ENCODE results near the gene JAZF1.
"Not testable (repeated sequence)": the region's sequence is repeated elsewhere in the genome, so short reads cannot be mapped to it uniquely, and the experiment has no call there.

The JAZF1 gene

DNA sequence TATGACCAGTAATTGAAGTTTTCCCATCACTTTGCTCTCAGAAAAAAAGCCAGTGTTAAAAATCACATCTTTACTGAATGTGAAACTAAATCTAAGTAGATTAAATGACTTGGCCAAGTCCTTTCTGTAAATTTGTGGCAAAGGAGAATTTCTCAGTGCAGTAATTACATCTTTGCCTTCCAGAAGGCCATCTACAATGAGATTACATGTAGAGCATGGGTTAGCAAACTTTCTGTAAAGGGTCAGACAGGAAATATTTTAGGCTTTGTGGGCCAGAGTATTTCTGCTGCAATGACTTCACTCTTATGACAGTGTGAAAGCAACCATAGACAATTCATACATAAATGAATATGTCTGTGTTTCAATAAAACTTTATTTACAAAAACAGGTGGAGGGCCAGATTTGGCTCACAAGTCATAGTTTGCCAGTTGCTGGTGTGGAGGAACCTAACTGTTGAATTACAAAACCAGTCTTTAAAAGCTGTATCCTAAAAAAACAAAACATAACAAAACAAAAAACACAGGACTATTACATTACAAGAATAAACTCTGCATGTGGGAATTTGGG, 249.6 kb downstream of the JAZF1 start:
- TF ChIP-seq, protein P1, sequence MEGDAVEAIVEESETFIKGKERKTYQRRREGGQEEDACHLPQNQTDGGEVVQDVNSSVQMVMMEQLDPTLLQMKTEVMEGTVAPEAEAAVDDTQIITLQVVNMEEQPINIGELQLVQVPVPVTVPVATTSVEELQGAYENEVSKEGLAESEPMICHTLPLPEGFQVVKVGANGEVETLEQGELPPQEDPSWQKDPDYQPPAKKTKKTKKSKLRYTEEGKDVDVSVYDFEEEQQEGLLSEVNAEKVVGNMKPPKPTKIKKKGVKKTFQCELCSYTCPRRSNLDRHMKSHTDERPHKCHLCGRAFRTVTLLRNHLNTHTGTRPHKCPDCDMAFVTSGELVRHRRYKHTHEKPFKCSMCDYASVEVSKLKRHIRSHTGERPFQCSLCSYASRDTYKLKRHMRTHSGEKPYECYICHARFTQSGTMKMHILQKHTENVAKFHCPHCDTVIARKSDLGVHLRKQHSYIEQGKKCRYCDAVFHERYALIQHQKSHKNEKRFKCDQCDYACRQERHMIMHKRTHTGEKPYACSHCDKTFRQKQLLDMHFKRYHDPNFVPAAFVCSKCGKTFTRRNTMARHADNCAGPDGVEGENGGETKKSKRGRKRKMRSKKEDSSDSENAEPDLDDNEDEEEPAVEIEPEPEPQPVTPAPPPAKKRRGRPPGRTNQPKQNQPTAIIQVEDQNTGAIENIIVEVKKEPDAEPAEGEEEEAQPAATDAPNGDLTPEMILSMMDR (IDR thresholded peaks at IDR 0.05; ENCODE audit: low read length, missing control alignments) = no peak
- no peak for DNase-seq (ENCODE audit: low read depth)
- no peak overlapping the region for H3K4me3 ChIP-seq (replicated peaks; ENCODE audit: low read depth, low read length)

DNA sequence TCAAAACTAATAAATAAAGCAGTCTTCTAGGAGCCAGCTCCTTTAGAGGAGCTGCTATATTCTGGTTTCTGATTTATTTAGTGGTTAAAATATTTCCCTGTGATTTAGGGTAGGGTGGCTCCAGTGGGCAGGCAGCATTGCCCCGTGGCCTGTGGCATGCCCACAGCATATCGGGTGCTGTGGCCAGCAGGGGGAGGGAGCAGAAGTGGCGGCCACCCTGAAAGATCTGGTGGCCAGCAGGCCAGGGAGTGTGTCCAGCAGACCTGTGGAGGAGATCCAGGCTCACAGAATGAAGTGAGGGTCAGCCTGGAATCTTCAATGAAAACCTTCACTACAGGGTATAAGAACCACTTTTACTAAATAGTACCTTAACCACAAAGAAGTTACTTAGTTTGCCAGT, 251.5 kb downstream of the JAZF1 start:
- TF ChIP-seq, protein P1 (IDR thresholded peaks at IDR 0.05; ENCODE audit: low read length, missing control alignments) = no peak
- H3K4me3 ChIP-seq (replicated peaks; ENCODE audit: low read depth, low read length) = no peak overlapping the region
- no peak for DNase-seq (ENCODE audit: low read depth)

DNA sequence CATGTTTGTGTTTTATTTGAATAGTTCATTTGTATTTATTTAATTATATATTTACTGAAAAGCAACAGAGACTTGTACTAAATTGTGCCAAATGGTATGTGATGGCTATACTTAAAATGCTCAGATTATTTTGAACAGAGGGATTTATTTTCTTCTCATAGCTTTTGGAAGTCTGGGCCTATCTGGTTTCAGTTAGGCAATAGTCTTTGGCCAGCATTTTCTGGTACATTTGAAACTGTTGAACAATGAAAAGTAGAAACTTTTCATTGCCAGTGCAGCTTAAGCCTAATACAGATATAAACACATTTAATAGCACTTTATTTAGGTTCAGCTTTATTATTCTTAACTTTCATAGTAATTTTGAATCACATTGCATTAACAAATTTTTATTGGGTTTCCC, 252.6 kb downstream of the JAZF1 start:
- DNase-seq (ENCODE audit: low read depth) = no peak
- H3K4me3 ChIP-seq (replicated peaks; ENCODE audit: low read depth, low read length) = no peak overlapping the region
- TF ChIP-seq, protein P1 (IDR thresholded peaks at IDR 0.05; ENCODE audit: low read length, missing control alignments) = no peak

DNA sequence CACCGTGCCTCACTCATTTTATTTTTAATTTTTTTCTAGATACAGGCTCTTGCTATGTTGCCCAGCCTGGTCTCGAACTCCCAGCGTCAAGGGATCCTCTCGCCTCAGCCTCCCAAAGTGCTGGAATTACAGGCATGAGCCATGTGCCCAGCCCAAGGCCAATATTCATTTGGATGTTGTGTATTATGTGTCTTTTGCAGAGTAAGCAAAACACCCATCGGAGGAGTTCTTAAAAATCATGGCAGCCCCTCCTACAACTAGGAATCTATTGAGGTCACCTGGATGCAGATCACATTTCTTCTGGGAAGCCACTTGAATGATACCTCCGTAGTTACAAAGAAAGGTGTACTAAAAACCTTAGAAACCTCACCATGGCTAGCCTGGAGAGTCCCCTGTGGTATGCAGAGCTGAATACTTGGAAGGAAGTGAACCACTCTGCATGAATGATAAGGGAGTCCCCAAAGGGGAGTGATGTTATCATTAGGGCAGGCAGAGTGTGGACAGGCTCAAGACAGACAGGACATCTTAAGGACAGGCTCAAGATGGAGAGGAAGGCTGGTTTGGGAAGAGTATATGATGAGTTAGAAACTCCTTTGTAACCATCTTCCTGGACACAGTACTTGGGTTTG, 254.9 kb downstream of the JAZF1 start:
- H3K4me3 ChIP-seq (replicated peaks; ENCODE audit: low read depth, low read length) = no peak overlapping the region
- TF ChIP-seq, protein P1 (IDR thresholded peaks at IDR 0.05; ENCODE audit: low read length, missing control alignments) = no peak
- DNase-seq (ENCODE audit: low read depth) = no peak

DNA sequence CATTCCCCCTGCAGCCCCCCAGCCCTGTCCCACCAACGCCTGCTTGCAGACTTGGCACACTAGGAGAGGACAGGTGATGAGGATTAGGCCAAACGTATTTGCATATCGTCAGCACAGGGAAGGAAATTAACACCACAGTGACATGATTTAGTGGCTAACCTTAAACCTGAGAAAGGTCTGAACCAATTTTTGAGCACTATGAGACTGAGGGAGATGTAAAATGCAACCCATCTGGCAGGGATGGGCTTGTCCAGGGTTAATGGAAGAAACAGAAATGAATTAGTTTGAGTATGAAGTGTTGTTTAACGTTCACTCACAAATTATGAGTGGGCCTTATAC, 257.0 kb downstream of the JAZF1 start:
- H3K4me3 ChIP-seq (replicated peaks; ENCODE audit: low read depth, low read length) = no peak overlapping the region
- no peak for DNase-seq (ENCODE audit: low read depth)
- TF ChIP-seq, protein P1 (IDR thresholded peaks at IDR 0.05; ENCODE audit: low read length, missing control alignments) = no peak

DNA sequence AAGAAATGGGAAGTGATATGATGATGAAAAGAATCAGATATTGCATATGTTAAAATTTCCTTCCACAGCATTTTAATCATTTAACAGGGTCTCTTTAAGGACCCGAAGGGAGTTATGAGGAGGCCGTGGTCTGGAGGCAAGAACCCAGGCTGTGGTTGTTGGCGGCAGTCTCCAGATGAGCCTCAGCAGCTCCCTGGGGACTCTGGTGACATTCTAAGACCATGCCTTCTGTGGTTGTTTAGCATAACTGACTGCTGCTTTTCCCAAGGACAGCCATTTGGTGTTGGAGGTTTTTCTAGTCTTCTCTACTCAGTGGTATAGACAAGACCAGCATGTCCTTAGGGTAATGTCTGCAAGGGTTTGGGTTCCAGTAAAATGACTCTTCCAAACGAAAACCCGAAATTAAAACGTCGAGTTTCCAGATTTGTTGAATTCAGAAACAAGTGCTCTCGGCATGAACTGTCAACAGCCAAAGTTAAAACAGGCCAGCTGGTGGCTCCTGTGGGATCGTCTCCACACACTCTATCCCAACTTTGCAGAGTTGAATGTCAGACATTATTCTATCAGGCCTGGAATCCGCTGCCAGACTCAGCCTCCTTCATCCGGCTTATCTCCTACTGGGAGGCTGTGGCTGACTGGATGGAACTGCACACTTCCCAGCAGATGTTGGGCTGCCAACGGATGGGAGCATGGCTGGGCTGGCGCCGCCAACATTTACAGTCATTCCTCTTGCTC, 257.5 kb downstream of the JAZF1 start:
- TF ChIP-seq, protein P1 (IDR thresholded peaks at IDR 0.05; ENCODE audit: low read length, missing control alignments) = no peak
- DNase-seq (ENCODE audit: low read depth) = peak; percentile 60

DNA sequence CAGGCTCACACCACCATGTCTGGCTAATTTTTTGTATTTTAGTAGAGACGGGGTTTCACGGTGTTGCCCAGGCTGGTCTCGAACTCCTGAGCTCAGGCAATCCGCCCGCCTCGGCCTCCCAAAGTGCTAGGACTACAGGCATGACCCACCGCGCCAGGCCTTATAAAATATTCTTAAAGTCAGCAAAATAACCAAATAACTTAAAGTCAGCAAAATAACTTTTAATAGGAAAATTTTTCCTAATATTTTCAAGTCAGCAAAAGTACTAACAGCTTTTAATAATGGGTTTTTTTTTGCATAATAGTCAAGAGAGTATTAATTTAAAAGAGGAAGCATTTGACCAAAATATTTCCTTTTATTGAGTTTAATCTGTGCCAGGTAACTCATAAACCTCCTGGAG, 258.2 kb downstream of the JAZF1 start:
- not testable (repeated sequence) for DNase-seq (ENCODE audit: low read depth); H3K4me3 ChIP-seq (replicated peaks; ENCODE audit: low read depth, low read length)

More for the DNA sequence above, 257.5 kb downstream of the JAZF1 start:
- H3K4me3 ChIP-seq (replicated peaks; ENCODE audit: low read depth, low read length) = no peak overlapping the region
